HG03060 (cell line): ENCODE data around the gene PARVB.

Experiments used
- ATAC-seq: cut with Tn5 transposase; IDR thresholded peaks from one replicate; pipeline ENCODE4 v1.9.1; 2021; ENCODE audit warnings: low read depth, moderate number of reproducible peaks; ENCODE audit not compliant: unreplicated experiment

The PARVB gene

GRCh38 chr22:44084044-44084772 lies 60.1 kb downstream of the PARVB start:
- ATAC-seq = no peak

GRCh38 chr22:44085743-44086270 lies 61.7 kb downstream of the PARVB start:
- no peak for ATAC-seq

GRCh38 chr22:44086271-44087088 lies 62.4 kb downstream of the PARVB start:
- ATAC-seq = no peak

- ATAC-seq = no peak
Measured at GRCh38 chr22:44087089-44087430, 63.0 kb downstream of the PARVB start.

GRCh38 chr22:44088976-44089570 lies 65.0 kb downstream of the PARVB start:
- ATAC-seq = no peak

- ATAC-seq = no peak
Measured at GRCh38 chr22:44089717-44090570, 65.8 kb downstream of the PARVB start.

GRCh38 chr22:44090571-44090905 lies 66.4 kb downstream of the PARVB start:
- no peak for ATAC-seq

- no peak for ATAC-seq
Measured at GRCh38 chr22:44091021-44091721, 67.1 kb downstream of the PARVB start.

- ATAC-seq = no peak
Measured at GRCh38 chr22:44091751-44092150, 67.6 kb downstream of the PARVB start.

GRCh38 chr22:44092636-44093220 lies 68.6 kb downstream of the PARVB start:
- ATAC-seq = no peak

- no peak for ATAC-seq
Measured at GRCh38 chr22:44093791-44094190, 69.7 kb downstream of the PARVB start.

- ATAC-seq = no peak
Measured at GRCh38 chr22:44094751-44095302, 70.7 kb downstream of the PARVB start.

GRCh38 chr22:44096736-44097135 lies 72.6 kb downstream of the PARVB start:
- no peak for ATAC-seq

- ATAC-seq = no peak
Measured at GRCh38 chr22:44097263-44098020, 73.3 kb downstream of the PARVB start.

- no peak for ATAC-seq
Measured at GRCh38 chr22:44098021-44098739, 74.1 kb downstream of the PARVB start.

GRCh38 chr22:44098966-44099530 lies 74.9 kb downstream of the PARVB start:
- no peak for ATAC-seq

- no peak for ATAC-seq
Measured at GRCh38 chr22:44099696-44100095, 75.6 kb downstream of the PARVB start.

GRCh38 chr22:44100411-44100810 lies 76.3 kb downstream of the PARVB start:
- no peak for ATAC-seq
